Stromal cell of bone marrow (primary cell): Measurements from ENCODE around the gene MAPT.
"Not testable (repeated sequence)": the region's sequence is repeated elsewhere in the genome, so short reads cannot be mapped to it uniquely, and the experiment has no call there.

Experiments used
- DNase-seq: peaks from one replicate; pipeline ENCODE4 v3.0.0-alpha.2; 2012; ENCODE audit warnings: low read depth

Gene MAPT

DNA sequence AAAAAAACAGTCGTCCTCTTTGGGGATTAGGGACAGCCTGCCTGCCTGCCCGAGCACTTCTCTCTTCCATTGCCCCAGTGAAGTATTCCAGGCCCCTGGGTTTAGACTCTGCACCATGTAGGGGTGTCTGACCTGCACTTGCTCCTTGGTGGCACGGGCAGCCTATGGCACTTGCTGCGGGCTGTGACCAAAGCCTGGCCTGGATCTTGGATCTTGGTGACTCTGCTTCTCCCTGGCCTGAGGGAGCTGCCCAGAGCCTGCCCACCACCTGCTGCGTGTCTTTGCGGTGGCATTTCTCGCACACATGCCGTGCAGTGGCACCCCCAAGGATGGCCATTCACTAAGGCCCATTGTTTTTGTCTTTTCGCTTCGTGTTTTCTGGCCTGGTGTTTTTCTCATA, 98.5 kb downstream of the MAPT start:
- DNase-seq, result no peak

GRCh38 chr17:45993962-45994627, 99.7 kb downstream of the MAPT start:
- no peak for DNase-seq

DNA sequence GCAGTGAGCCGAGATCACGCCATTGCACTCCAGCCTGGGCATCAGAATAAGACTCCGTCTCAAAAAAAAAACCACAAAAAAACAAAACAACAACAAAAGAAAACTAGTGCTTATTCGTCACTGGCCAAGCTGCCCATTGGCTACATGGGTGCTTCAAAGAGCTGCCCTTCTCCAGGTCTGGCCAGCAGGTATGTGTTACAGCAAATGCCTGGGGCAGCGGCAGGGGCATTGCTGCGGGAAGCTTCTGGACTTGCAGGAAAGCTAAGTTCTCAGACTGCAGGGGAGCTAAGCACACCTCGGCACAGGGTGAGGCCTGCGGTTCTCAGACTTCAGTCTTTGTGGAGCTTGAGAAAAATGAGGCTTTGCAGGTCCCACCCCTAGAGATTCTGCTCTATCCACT, 100.6 kb downstream of the MAPT start:
- DNase-seq, result no peak

DNA sequence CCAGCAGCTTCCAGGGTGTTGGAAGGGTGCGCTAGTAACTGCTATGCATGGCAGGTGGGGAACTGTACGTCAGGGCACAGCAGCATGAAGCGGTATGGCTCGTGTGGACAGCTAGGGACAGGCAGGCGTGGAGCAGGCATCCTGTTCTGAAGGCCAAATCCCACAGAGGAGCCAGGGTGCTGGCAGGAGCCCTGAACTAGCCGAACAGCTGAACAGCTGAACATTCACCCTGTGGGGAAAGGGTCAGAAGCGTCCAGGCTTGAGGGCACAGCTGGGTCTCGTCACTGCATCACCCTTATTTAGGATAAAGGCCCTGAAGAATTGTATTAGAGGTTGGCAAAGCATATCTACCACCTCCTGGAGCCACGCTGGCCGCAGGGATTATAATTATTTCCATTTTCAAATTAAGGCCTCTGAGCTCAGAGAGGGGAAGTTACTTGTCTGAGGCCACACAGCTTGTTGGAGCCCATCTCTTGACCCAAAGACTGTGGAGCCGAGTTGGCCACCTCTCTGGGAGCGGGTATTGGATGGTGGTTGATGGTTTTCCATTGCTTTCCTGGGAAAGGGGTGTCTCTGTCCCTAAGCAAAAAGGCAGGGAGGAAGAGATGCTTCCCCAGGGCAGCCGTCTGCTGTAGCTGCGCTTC, 101.4 kb downstream of the MAPT start:
- DNase-seq, result no peak

GRCh38 chr17:45996282-45996937, 102.1 kb downstream of the MAPT start:
- no peak for DNase-seq

DNA sequence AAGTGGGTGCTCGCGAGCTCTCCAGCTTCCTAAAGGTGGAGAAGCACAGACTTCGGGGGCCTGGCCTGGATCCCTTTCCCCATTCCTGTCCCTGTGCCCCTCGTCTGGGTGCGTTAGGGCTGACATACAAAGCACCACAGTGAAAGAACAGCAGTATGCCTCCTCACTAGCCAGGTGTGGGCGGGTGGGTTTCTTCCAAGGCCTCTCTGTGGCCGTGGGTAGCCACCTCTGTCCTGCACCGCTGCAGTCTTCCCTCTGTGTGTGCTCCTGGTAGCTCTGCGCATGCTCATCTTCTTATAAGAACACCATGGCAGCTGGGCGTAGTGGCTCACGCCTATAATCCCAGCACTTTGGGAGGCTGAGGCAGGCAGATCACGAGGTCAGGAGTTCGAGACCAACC, 102.8 kb downstream of the MAPT start:
- DNase-seq, result no peak

DNA sequence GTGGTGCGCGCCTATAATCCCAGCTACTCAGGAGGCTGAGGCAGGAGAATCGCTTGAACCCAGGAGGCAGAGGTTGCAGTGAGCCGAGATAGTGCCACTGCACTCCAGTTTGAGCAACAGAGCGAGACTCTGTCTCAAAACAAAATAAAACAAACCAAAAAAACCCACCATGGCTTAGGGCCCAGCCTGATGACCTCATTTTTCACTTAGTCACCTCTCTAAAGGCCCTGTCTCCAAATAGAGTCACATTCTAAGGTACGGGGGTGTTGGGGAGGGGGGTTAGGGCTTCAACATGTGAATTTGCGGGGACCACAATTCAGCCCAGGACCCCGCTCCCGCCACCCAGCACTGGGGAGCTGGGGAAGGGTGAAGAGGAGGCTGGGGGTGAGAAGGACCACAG, 103.3 kb downstream of the MAPT start:
- peak; percentile 48 for DNase-seq

- DNase-seq, result no peak
Observed at GRCh38 chr17:45998987-45999899, 104.9 kb downstream of the MAPT start, which contains the start of gene STH. Gene STH, plus strand, starts transcription at chr17:45999250. Its CDS starts 30 bp downstream, at chr17:45999280.

GRCh38 chr17:45999900-46000290, 105.5 kb downstream of the MAPT start:
- no peak for DNase-seq

DNA sequence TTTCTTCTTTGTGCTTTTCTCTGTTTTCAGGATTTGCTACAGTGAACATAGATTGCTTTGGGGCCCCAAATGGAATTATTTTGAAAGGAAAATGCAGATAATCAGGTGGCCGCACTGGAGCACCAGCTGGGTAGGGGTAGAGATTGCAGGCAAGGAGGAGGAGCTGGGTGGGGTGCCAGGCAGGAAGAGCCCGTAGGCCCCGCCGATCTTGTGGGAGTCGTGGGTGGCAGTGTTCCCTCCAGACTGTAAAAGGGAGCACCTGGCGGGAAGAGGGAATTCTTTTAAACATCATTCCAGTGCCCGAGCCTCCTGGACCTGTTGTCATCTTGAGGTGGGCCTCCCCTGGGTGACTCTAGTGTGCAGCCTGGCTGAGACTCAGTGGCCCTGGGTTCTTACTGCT, 105.9 kb downstream of the MAPT start:
- no peak for DNase-seq

DNA sequence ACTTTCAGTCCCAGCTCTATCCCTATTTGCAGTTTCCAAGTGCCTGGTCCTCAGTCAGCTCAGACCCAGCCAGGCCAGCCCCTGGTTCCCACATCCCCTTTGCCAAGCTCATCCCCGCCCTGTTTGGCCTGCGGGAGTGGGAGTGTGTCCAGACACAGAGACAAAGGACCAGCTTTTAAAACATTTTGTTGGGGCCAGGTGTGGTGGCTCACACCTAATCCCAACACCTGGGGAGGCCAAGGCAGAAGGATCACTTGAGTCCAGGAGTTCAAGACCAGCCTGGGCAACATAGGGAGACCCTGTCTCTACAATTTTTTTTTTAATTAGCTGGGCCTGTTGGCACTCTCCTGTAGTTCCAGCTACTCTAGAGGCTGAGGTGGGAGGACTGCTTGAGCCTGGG, 106.4 kb downstream of the MAPT start:
- DNase-seq, result no peak

GRCh38 chr17:46001390-46002310, 107.3 kb downstream of the MAPT start:
- no peak for DNase-seq

DNA sequence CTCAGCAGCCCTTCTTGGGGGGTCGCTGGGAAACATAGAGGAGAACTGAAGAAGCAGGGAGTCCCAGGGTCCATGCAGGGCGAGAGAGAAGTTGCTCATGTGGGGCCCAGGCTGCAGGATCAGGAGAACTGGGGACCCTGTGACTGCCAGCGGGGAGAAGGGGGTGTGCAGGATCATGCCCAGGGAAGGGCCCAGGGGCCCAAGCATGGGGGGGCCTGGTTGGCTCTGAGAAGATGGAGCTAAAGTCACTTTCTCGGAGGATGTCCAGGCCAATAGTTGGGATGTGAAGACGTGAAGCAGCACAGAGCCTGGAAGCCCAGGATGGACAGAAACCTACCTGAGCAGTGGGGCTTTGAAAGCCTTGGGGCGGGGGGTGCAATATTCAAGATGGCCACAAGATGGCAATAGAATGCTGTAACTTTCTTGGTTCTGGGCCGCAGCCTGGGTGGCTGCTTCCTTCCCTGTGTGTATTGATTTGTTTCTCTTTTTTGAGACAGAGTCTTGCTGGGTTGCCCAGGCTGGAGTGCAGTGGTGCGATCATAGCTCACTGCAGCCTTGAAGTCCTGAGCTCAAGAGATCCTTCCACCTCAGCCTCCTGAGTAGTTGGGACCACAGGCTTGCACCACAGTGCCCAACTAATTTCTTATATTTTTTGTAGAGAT, 108.1 kb downstream of the MAPT start:
- peak; percentile 25 for DNase-seq

DNA sequence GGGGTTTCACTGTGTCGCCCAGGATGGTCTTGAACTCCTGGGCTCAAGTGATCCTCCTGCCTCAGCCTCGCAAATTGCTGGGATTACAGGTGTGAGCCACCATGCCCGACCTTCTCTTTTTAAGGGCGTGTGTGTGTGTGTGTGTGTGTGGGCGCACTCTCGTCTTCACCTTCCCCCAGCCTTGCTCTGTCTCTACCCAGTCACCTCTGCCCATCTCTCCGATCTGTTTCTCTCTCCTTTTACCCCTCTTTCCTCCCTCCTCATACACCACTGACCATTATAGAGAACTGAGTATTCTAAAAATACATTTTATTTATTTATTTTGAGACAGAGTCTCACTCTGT, 108.6 kb downstream of the MAPT start:
- DNase-seq, result no peak

GRCh38 chr17:46003907-46004748, 109.8 kb downstream of the MAPT start:
- DNase-seq, result no peak

- not testable (repeated sequence) for DNase-seq
Observed at GRCh38 chr17:46006082-46006481, 111.7 kb downstream of the MAPT start.

DNA sequence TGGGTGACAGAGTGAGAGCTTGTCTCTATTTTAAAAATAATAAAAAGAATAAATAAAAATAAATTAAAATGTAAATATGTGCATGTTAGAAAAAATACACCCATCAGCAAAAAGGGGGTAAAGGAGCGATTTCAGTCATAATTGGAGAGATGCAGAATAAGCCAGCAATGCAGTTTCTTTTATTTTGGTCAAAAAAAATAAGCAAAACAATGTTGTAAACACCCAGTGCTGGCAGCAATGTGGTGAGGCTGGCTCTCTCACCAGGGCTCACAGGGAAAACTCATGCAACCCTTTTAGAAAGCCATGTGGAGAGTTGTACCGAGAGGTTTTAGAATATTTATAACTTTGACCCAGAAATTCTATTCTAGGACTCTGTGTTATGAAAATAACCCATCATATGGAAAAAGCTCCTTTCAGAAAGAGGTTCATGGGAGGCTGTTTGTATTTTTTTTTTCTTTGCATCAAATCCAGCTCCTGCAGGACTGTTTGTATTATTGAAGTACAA, 113.2 kb downstream of the MAPT start:
- no peak for DNase-seq

DNA sequence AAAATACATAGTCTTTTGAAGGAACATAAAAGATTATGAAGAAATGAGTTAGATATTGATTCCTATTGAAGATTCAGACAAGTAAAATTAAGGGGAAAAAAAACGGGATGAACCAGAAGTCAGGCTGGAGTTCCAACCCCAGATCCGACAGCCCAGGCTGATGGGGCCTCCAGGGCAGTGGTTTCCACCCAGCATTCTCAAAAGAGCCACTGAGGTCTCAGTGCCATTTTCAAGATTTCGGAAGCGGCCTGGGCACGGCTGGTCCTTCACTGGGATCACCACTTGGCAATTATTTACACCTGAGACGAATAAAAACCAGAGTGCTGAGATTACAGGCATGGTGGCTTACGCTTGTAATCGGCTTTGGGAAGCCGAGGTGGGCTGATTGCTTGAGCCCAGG, 114.2 kb downstream of the MAPT start:
- DNase-seq, result no peak
